ENCODE results near the gene RGS3.
A peak's percentile ranks its signal among the peaks of the same experiment; 100 is the strongest.

Gene RGS3

DNA sequence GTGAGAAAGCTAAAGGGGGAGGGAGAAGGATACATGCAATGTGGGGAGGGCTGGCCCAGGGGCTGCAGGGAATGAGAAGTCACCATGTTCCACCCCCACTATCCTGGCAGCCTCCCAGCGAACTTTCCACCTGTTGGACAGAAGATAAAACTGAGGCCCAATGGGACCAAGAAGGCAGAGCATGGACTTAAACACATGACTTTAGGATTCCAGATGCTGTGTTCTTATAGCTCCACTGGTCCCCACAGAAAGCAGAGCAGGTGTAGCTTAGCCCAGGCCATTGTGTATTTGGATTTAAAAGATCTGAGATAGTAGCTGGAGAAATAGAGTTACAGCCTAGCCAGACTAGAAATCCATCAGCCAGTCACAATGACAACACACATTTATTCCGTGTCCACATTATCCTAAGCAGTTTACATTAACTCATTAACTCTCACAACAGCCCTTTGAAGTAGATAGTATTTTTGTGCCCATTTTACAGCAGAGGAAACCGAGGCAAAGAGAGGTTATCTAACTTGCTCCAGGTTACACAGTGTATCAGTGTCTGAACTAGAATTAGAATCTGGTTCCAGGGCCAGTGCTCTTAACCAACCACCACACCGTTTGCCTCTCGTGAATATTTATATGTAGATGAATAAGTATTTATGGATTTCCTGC, 121.0 kb downstream of the RGS3 start:
- no peak overlapping the region for H3K4me3 ChIP-seq (ENCODE audit: low read depth, low read length)
- no peak for TF ChIP-seq CTCF (IDR thresholded peaks at IDR 0.05; ENCODE audit: low read depth, low read length, missing control alignments)
- no peak for DNase-seq
- in situ Hi-C loops (cut with HindIII; ENCODE audit: low pct_ligation_motif_present, low sequenced_read_pairs), result loop anchor here (10.0 kb wide), 1 partner anchor 70 kb away; no protein-coding TSS in a partner anchor
- no peak overlapping the region for H3K27ac ChIP-seq
- H3K36me3 ChIP-seq (replicated peaks), result no peaks in the 10 kb centered on the region
- no peaks in the 10 kb centered on the region for H3K27me3 ChIP-seq (replicated peaks)

DNA sequence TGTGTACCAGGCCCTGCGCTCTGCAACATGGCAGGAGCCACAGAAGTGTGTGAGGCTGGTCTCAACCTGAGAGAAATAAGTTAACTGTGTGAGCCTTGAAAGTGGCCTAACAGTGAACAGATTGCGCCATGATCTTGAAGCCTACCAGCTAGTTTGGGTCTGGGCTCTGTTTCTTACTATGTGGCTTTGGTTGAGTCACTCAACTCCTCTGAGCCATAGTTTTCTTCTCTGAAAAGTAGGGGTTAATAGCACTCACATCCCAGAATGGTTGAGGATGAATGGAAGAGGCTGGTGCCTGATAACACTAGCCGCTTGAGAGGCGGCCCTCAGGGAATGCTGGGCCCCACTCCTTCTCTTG, 121.5 kb downstream of the RGS3 start:
- H3K36me3 ChIP-seq (replicated peaks), result no peaks in the 10 kb centered on the region
- TF ChIP-seq CTCF (IDR thresholded peaks at IDR 0.05; ENCODE audit: low read depth, low read length, missing control alignments), result no peak
- DNase-seq, result no peak
- H3K27ac ChIP-seq, result no peak overlapping the region
- no peaks in the 10 kb centered on the region for H3K27me3 ChIP-seq (replicated peaks)
- no peak overlapping the region for H3K4me3 ChIP-seq (ENCODE audit: low read depth, low read length)
- in situ Hi-C loops (cut with HindIII; ENCODE audit: low pct_ligation_motif_present, low sequenced_read_pairs), result loop anchor here (10.0 kb wide), 1 partner anchor 70 kb away; no protein-coding TSS in a partner anchor

DNA sequence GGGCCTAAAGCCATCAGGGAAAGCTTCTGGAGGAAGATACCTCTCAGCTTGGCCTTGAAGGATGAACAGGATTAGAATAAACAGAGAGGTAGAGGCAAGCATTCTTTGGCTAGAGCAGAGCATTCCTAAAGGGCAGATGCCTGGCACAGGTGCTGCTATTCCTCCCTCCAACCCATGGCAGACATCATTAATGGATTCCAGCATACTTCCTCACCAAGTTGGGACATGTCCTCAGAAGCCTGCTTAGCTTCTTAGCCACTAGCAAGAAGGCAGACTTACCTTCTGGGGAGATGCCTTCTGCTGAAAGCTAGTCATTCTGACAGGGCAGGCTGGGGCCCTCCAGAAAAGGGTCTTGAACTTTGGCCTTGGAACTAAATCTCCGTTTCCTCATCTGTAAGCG, 122.0 kb downstream of the RGS3 start:
- in situ Hi-C loops (cut with HindIII; ENCODE audit: low pct_ligation_motif_present, low sequenced_read_pairs), result loop anchor here (10.0 kb wide), 1 partner anchor 69 kb away; no protein-coding TSS in a partner anchor
- TF ChIP-seq CTCF (IDR thresholded peaks at IDR 0.05; ENCODE audit: low read depth, low read length, missing control alignments), result no peak
- H3K36me3 ChIP-seq (replicated peaks), result no peaks in the 10 kb centered on the region
- no peak overlapping the region for H3K4me3 ChIP-seq (ENCODE audit: low read depth, low read length)
- H3K27me3 ChIP-seq (replicated peaks), result no peaks in the 10 kb centered on the region
- no peak for DNase-seq
- H3K27ac ChIP-seq, result no peak overlapping the region

DNA sequence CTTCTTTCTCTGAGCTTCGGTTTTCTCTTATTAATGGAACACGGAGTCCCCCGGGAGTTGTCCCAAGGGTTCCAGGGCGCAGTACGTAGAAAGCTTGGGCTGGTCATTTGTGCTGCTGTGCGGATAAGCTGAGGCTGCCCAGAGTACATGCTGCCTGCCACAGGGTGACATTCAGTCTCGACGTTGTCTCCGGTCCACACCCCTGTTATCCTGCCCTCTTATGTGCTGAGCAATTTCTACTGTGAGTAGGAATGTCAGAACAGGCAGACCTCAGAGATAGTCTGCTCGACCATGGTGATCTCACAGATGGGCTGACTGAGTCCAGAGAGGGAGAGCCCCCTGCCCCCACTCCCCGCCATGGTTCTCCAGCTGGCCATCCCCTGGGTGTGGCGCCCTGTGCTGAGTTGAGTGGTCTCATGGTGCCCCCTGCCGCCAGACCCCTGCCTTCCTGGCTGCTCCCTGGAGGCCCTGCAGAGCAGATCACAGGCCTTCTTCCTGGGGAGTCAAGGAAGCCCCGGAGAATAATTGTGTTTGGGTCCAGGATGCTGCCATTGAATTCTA, 124.0 kb downstream of the RGS3 start:
- in situ Hi-C loops (cut with HindIII; ENCODE audit: low pct_ligation_motif_present, low sequenced_read_pairs), result loop anchor here (10.0 kb wide), 1 partner anchor 67 kb away; no protein-coding TSS in a partner anchor
- TF ChIP-seq CTCF (IDR thresholded peaks at IDR 0.05; ENCODE audit: low read depth, low read length, missing control alignments), result peak; percentile 80
- no peak overlapping the region for H3K27ac ChIP-seq
- no peak overlapping the region for H3K4me3 ChIP-seq (ENCODE audit: low read depth, low read length)
- no peaks in the 10 kb centered on the region for H3K36me3 ChIP-seq (replicated peaks)
- DNase-seq, result peak; percentile 53
- no peaks in the 10 kb centered on the region for H3K27me3 ChIP-seq (replicated peaks)

DNA sequence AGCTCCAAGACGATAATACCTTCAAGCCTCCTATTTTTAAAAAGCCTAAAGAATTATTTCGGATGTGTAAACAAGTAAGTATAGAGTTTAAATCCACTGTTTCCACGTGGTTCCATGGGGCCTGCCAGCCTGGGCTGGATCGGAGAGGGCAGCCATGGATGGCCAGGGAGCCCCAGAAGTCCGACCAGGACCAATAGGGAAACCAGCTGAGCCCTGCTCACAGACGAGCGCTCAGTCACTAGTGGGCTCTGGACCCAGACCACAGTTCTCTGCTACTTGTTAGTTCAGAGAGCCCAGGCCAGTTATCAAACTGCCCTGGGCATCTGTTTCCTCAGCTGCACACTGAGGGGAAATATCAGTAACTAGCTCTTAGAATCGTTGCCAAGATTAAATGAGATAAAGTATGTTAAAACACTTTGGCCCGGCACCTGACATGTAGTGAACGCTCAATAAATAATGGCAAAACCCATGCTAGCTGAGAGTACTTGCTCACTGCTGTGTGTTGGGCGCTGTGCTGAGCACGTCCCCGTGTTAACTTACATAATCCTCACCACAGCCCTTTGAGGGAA, 124.8 kb downstream of the RGS3 start:
- H3K4me3 ChIP-seq (ENCODE audit: low read depth, low read length), result no peak overlapping the region
- in situ Hi-C loops (cut with HindIII; ENCODE audit: low pct_ligation_motif_present, low sequenced_read_pairs), result loop anchor here (10.0 kb wide), 1 partner anchor 66 kb away; no protein-coding TSS in a partner anchor
- no peak for DNase-seq
- H3K27me3 ChIP-seq (replicated peaks), result no peaks in the 10 kb centered on the region
- H3K36me3 ChIP-seq (replicated peaks), result no peaks in the 10 kb centered on the region
- TF ChIP-seq CTCF (IDR thresholded peaks at IDR 0.05; ENCODE audit: low read depth, low read length, missing control alignments), result no peak
- no peak overlapping the region for H3K27ac ChIP-seq

All from brain microvascular endothelial cell (primary cell).